Neural progenitor cell (in vitro differentiated cells): ENCODE measurements around the gene SAC3D1. TPM values are rescaled to one million over a fixed set of nuclear protein-coding genes. Genes with fewer than 3 reads are reported as not detected.

Experiments used
- DNase-seq: peaks from one replicate; pipeline ENCODE4 v3.0.0-alpha.2; 2016; ENCODE audit warnings: low spot score
- H2AFZ ChIP-seq: fragments of 200-600 bp; sonication (generic); replicated peaks from 2 replicates; pipeline ENCODE4 v1.6.1; 2016; ENCODE audit warnings: antibody characterized with exemption
- H3F3A ChIP-seq: fragments of 200-600 bp; sonication (generic); 2 replicates; pipeline ENCODE4 v1.6.1; 2016; ENCODE audit warnings: antibody characterized with exemption, low read depth
- H3K27ac ChIP-seq: fragments of 200-600 bp; sonication (generic); 2 replicates; pipeline ENCODE4 v1.5.1; 2016; ENCODE audit warnings: mild to moderate bottlenecking
- H3K27me3 ChIP-seq: fragments of 200-600 bp; sonication (generic); 2 replicates; pipeline ENCODE4 v1.6.1; 2016; ENCODE audit warnings: mild to moderate bottlenecking, moderate library complexity
- H3K36me3 ChIP-seq: fragments of 200-600 bp; sonication (generic); 2 replicates; pipeline ENCODE4 v1.5.1; 2016
- H3K4me1 ChIP-seq: fragments of 200-600 bp; sonication (generic); 2 replicates; pipeline ENCODE4 v1.6.1; 2016; ENCODE audit warnings: mixed run types
- H3K4me2 ChIP-seq: fragments of 200-600 bp; sonication (generic); 2 replicates; pipeline ENCODE4 v1.6.1; 2016
- H3K4me3 ChIP-seq: fragments of 200-600 bp; sonication (generic); 2 replicates; pipeline ENCODE4 v1.5.1; 2016
- H3K79me2 ChIP-seq: fragments of 200-600 bp; sonication (generic); 2 replicates; pipeline ENCODE4 v1.6.1; 2016; ENCODE audit warnings: low read depth
- H3K9ac ChIP-seq: fragments of 200-600 bp; sonication (generic); 2 replicates; pipeline ENCODE4 v1.6.1; 2016
- H3K9me3 ChIP-seq: fragments of 200-600 bp; sonication (generic); 2 replicates; pipeline ENCODE4 v1.5.1; 2016; ENCODE audit warnings: low read depth
- H4K20me1 ChIP-seq: fragments of 200-600 bp; sonication (generic); 2 replicates; pipeline ENCODE4 v1.6.1; 2016; ENCODE audit warnings: low read depth
- H3K27ac Mint-ChIP-seq: 3 replicates; pipeline ENCODE4 v1.8.0; 2021; ENCODE audit warnings: mixed read lengths
- H3K27me3 Mint-ChIP-seq: 2 replicates; pipeline ENCODE4 v1.8.0; 2022; ENCODE audit warnings: low read depth, mild to moderate bottlenecking, inconsistent platforms, moderate library complexity, mixed read lengths; ENCODE audit not compliant: insufficient read depth
- H3K36me3 Mint-ChIP-seq: 3 replicates; pipeline ENCODE4 v1.8.0; 2021; ENCODE audit warnings: mixed read lengths
- H3K4me1 Mint-ChIP-seq: 3 replicates; pipeline ENCODE4 v1.8.0; 2021; ENCODE audit warnings: mixed read lengths
- H3K4me3 Mint-ChIP-seq: 3 replicates; pipeline ENCODE4 v1.8.0; 2021; ENCODE audit warnings: mild to moderate bottlenecking, moderate library complexity, mixed read lengths
- H3K9me3 Mint-ChIP-seq: 3 replicates; pipeline ENCODE4 v1.8.0; 2020; ENCODE audit warnings: mixed read lengths
- EZH2 ChIP-seq: fragments of 200-600 bp; sonication (generic); IDR thresholded peaks from 2 replicates; pipeline ENCODE4 v1.6.1; 2017; ENCODE audit warnings: antibody characterized with exemption, mild to moderate bottlenecking, moderate library complexity
- EZH2phosphoT487 ChIP-seq: fragments of 200-600 bp; sonication (generic); IDR thresholded peaks from 2 replicates; pipeline ENCODE4 v1.6.1; 2017; ENCODE audit warnings: antibody characterized with exemption
- total RNA-seq: library from RNA; depleted of rRNA; stranded (reverse); fragments of >200 nt; gene quantifications from 2 replicates; pipeline ENCODE4 v1.2.3, GENCODE V29; 2015; ENCODE audit warnings: low replicate concordance
- TF ChIP-seq, protein P1 (sequence below): fragments of 200-600 bp; sonication (generic); IDR thresholded peaks from 2 replicates; pipeline ENCODE4 v1.5.1; 2017; ENCODE audit warnings: antibody characterized with exemption, mild to moderate bottlenecking

Gene SAC3D1
- total RNA-seq, 1 donor from 2014 or later, result 3.0 TPM

- Histone ChIP-seq H2AFZ (peak overlapping the region; percentile 68), H4K20me1 (no peaks in the 10 kb centered on the region), H3K4me2 (peak overlapping the region; percentile 27), H3K9me3 (no peaks in the 10 kb centered on the region), H3K9ac (no peak overlapping the region), H3K4me3 (no peak overlapping the region), H3K27me3 (no peaks in the 10 kb centered on the region), H3K36me3 (no peaks in the 10 kb centered on the region), H3K79me2 (no peaks in the 10 kb centered on the region), H3K4me1 (peaks cover 15% of the 10 kb centered on the region), H3K27ac (no peak overlapping the region), H3F3A (peaks cover 8% of the 10 kb centered on the region)
- H3K27me3 Mint-ChIP-seq, result peaks cover under 1% of the 10 kb centered on the region
- no peaks in the 10 kb centered on the region for H3K9me3 Mint-ChIP-seq
- H3K36me3 Mint-ChIP-seq, result no peaks in the 10 kb centered on the region
- peak; percentile 37 for DNase-seq
- peaks cover 2% of the 10 kb centered on the region for H3K4me1 Mint-ChIP-seq
- TF ChIP-seq EZH2phosphoT487 (no peak), EZH2 (no peak)
- TF ChIP-seq, protein P1, sequence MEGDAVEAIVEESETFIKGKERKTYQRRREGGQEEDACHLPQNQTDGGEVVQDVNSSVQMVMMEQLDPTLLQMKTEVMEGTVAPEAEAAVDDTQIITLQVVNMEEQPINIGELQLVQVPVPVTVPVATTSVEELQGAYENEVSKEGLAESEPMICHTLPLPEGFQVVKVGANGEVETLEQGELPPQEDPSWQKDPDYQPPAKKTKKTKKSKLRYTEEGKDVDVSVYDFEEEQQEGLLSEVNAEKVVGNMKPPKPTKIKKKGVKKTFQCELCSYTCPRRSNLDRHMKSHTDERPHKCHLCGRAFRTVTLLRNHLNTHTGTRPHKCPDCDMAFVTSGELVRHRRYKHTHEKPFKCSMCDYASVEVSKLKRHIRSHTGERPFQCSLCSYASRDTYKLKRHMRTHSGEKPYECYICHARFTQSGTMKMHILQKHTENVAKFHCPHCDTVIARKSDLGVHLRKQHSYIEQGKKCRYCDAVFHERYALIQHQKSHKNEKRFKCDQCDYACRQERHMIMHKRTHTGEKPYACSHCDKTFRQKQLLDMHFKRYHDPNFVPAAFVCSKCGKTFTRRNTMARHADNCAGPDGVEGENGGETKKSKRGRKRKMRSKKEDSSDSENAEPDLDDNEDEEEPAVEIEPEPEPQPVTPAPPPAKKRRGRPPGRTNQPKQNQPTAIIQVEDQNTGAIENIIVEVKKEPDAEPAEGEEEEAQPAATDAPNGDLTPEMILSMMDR, result no peak
- H3K4me3 Mint-ChIP-seq, result no peak overlapping the region
- H3K27ac Mint-ChIP-seq, result no peak overlapping the region
Measured at GRCh38 chr11:65066805-65067291, 25.8 kb downstream of the SAC3D1 start.

GRCh38 chr11:65067446-65067845, 26.4 kb downstream of the SAC3D1 start:
- H3K27ac Mint-ChIP-seq, result peak overlapping the region; percentile 37
- H3K4me1 Mint-ChIP-seq, result peaks cover 2% of the 10 kb centered on the region
- H3K9me3 Mint-ChIP-seq, result no peaks in the 10 kb centered on the region
- peaks cover 8% of the 10 kb centered on the region for H3F3A ChIP-seq
- no peak overlapping the region for H3K9ac ChIP-seq
- no peaks in the 10 kb centered on the region for H3K9me3 ChIP-seq
- peaks cover 15% of the 10 kb centered on the region for H3K4me1 ChIP-seq
- peak overlapping the region; percentile 27 for H3K4me2 ChIP-seq
- H3K4me3 Mint-ChIP-seq, result no peak overlapping the region
- H4K20me1 ChIP-seq, result no peaks in the 10 kb centered on the region
- TF ChIP-seq EZH2 (no peak), EZH2phosphoT487 (no peak)
- TF ChIP-seq, protein P1, result no peak
- H3K27me3 Mint-ChIP-seq, result peaks cover 2% of the 10 kb centered on the region
- H3K36me3 ChIP-seq, result no peaks in the 10 kb centered on the region
- H2AFZ ChIP-seq, result no peak overlapping the region
- H3K36me3 Mint-ChIP-seq, result no peaks in the 10 kb centered on the region
- no peak overlapping the region for H3K4me3 ChIP-seq
- H3K79me2 ChIP-seq, result no peaks in the 10 kb centered on the region
- no peak for DNase-seq
- H3K27me3 ChIP-seq, result no peaks in the 10 kb centered on the region
- H3K27ac ChIP-seq, result no peak overlapping the region

- no peak overlapping the region for H3K27ac Mint-ChIP-seq
- Histone ChIP-seq H3K4me2 (no peak overlapping the region), H3K9me3 (no peaks in the 10 kb centered on the region)
Measured at GRCh38 chr11:65069217-65069616, 28.2 kb downstream of the SAC3D1 start.

More at GRCh38 chr11:65069217-65069616, 28.2 kb downstream of the SAC3D1 start:
- H3K27me3 ChIP-seq, result no peaks in the 10 kb centered on the region
- Mint-ChIP-seq H3K9me3 (no peaks in the 10 kb centered on the region), H3K27me3 (peaks cover 2% of the 10 kb centered on the region), H3K4me1 (peaks cover 6% of the 10 kb centered on the region), H3K36me3 (no peaks in the 10 kb centered on the region), H3K4me3 (no peak overlapping the region)
- no peak overlapping the region for H3K27ac ChIP-seq
- H4K20me1 ChIP-seq, result no peaks in the 10 kb centered on the region
- peaks cover 8% of the 10 kb centered on the region for H3F3A ChIP-seq
- no peak overlapping the region for H2AFZ ChIP-seq
- DNase-seq, result no peak
- H3K4me1 ChIP-seq, result peaks cover 15% of the 10 kb centered on the region
- no peak overlapping the region for H3K9ac ChIP-seq
- H3K4me3 ChIP-seq, result no peak overlapping the region
- TF ChIP-seq, protein P1, result no peak
- TF ChIP-seq EZH2phosphoT487 (no peak), EZH2 (no peak)
- no peaks in the 10 kb centered on the region for H3K36me3 ChIP-seq
- H3K79me2 ChIP-seq, result no peaks in the 10 kb centered on the region
